T-helper 17 cell (primary cell): Measurements from ENCODE around the gene CSF1. TPM values are rescaled to one million over a fixed set of nuclear protein-coding genes. Genes with fewer than 3 reads are reported as not detected.

Experiments
- ATAC-seq: fragments of 150-1000 bp; cut with Tn5 transposase; 2 replicates; pipeline ENCODE4 v1.10.0; 2021; ENCODE audit warnings: mild to moderate bottlenecking, moderate library complexity
- DNase-seq, 3 donors: peaks; one replicate each; pipeline versions ENCODE4 v3.0.0 to v3.0.0-alpha.2; 2020 to 2021
- H3K9me3 ChIP-seq: one replicate; pipeline ENCODE4 v1.7.0; 2013; ENCODE audit warnings: low read length, mild to moderate bottlenecking; ENCODE audit not compliant: control insufficient read depth, poor library complexity, severe bottlenecking
- H3K27ac Mint-ChIP-seq: one replicate; pipeline ENCODE4 v1.8.0; 2022; ENCODE audit warnings: mild to moderate bottlenecking, moderate library complexity, mixed read lengths
- H3K27me3 Mint-ChIP-seq: one replicate; pipeline ENCODE4 v1.8.0; 2022; ENCODE audit warnings: mixed read lengths
- H3K36me3 Mint-ChIP-seq: one replicate; pipeline ENCODE4 v1.8.0; 2022; ENCODE audit warnings: low read depth, mixed read lengths
- H3K4me1 Mint-ChIP-seq: one replicate; pipeline ENCODE4 v1.8.0; 2022; ENCODE audit warnings: mild to moderate bottlenecking, mixed read lengths
- H3K4me3 Mint-ChIP-seq: one replicate; pipeline ENCODE4 v1.8.0; 2022; ENCODE audit warnings: mild to moderate bottlenecking, moderate library complexity, mixed read lengths
- total RNA-seq, 4 donors: library from RNA in 2 of 4; stranded (reverse) in 2 of 4; gene quantifications; one replicate each; pipeline ENCODE4 v1.2.3 and lab custom pipeline; 2022 to 2026

Gene CSF1
- total RNA-seq, 2 donors from 2014 or later = 15.4 to 20.3 TPM

DNA sequence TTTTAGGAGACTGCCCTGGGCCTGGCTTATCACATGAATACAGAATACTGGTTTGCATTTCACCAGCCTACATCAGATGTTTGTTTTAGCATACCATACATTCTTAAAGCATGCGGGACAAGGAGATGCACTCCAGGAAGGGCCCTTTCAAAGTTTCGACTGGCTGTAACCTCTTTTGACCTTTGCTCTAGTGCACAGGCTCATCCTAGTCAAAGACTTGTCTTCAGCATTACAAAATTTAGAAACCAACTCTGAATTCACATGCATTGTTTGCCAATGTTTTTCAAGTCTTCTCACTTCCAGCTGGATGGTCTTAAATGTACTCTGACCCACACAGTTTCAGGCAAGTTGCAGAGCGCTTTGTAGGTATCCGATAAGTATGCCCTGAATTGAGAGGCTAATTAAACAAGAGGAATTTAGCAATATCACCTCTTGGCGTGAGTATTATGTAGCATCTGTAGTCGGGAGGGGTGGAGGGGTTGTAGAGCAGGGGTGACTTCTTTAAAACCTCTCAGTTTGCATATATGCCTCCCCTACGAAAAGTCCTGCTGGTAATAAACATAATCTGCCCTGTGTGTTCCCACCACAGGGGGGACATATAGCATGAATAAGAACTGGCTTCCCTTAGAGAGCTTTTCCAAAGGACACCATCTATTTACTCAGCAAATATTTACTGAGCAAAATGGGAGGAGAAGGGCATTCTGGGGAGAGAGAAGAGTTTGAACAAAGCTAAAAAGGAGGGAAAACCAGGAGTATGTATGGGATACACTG is 49.5 kb downstream of the CSF1 start:
- H3K4me1 Mint-ChIP-seq = peaks cover 4% of the 10 kb centered on the region
- ATAC-seq = no peak

DNA sequence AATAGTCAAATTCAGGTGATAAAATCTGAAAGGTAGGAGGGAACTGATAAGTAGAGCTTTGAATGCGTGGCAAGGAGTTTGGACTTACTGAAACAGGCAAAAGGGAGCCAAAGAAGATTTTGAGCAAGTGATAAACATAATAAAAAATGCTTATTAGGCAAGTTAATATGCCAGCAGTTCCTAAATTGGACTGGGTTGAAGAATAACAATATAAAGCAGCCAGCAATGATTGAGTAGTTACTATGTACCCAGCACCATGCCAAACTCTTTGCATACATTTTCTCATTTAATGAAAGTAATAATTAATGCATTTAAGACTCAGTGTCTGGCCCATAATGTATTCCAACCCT is 50.1 kb downstream of the CSF1 start:
- ATAC-seq = no peak
- H3K27me3 Mint-ChIP-seq = peaks cover 32% of the 10 kb centered on the region
- peaks cover 3% of the 10 kb centered on the region for H3K36me3 Mint-ChIP-seq
- peaks cover 4% of the 10 kb centered on the region for H3K4me1 Mint-ChIP-seq
- no peak for DNase-seq
- no peak overlapping the region for H3K4me3 Mint-ChIP-seq
- H3K9me3 ChIP-seq = no peaks in the 10 kb centered on the region
- H3K27ac Mint-ChIP-seq = peak overlapping the region; percentile 39

More for the DNA sequence above, 49.5 kb downstream of the CSF1 start:
- no peak overlapping the region for H3K4me3 Mint-ChIP-seq
- H3K36me3 Mint-ChIP-seq = peaks cover 3% of the 10 kb centered on the region
- H3K9me3 ChIP-seq = no peaks in the 10 kb centered on the region
- peak overlapping the region; percentile 39 for H3K27ac Mint-ChIP-seq
- DNase-seq = no peak
- H3K27me3 Mint-ChIP-seq = peaks cover 32% of the 10 kb centered on the region

DNA sequence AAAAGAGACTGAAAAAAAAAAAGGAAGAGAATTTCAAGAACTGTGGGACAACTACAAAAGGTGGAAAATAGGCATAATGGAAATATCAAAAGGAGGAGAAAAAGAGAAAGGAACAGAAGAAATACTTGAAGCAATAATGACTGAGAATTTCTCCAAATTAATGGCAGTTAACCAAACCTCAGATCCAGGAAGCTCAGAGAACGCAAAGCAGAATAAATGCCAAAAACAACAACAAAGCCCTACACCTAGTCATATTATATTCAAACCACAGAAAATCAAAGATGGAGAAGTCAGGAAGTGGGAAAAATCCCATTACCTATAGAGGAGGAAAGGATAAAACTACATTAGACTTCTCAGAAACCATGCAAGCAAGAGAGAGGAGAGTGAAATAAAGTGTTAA is 53.2 kb downstream of the CSF1 start:
- no peak overlapping the region for H3K27ac Mint-ChIP-seq
- no peak overlapping the region for H3K4me3 Mint-ChIP-seq
- no peak for ATAC-seq
- H3K9me3 ChIP-seq = no peaks in the 10 kb centered on the region
- peaks cover 3% of the 10 kb centered on the region for H3K36me3 Mint-ChIP-seq
- DNase-seq = no peak
- H3K27me3 Mint-ChIP-seq = peaks cover 10% of the 10 kb centered on the region
- H3K4me1 Mint-ChIP-seq = peaks cover 3% of the 10 kb centered on the region

DNA sequence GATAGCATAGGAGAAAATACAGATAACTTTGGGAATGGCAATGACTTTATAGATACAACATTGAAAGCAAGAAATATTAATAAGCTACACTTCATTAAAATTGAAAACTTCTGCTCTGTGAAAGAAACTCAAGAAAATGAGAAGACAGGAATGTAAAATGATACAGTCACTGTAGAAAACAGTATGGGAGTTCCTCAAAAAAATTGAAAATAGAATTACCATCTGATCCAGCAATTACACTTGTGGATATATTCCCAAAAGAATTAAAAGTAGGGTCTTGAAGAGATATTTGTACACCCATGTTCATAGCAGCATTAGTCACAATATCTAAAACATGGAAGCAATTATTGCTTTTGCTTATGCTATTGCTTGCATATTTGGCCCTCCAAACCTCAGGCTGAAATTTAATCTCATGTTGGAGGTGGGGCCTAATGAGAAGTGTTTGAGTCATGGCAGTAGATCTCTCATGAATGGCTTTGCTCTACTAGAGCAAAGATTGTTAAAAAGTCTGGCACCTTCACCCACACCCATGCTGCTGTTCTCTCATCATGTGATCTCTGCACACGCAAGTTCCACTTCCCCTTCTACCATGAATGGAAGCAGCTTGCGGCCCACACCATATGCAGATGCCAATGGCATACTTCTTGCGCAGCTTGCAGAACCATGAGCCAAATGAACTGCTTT is 58.6 kb downstream of the CSF1 start:
- no peak overlapping the region for H3K27ac Mint-ChIP-seq
- no peak overlapping the region for H3K4me3 Mint-ChIP-seq
- H3K36me3 Mint-ChIP-seq = no peaks in the 10 kb centered on the region
- no peaks in the 10 kb centered on the region for H3K4me1 Mint-ChIP-seq
- DNase-seq = no peak
- no peaks in the 10 kb centered on the region for H3K27me3 Mint-ChIP-seq
- H3K9me3 ChIP-seq = no peaks in the 10 kb centered on the region
- ATAC-seq = no peak

DNA sequence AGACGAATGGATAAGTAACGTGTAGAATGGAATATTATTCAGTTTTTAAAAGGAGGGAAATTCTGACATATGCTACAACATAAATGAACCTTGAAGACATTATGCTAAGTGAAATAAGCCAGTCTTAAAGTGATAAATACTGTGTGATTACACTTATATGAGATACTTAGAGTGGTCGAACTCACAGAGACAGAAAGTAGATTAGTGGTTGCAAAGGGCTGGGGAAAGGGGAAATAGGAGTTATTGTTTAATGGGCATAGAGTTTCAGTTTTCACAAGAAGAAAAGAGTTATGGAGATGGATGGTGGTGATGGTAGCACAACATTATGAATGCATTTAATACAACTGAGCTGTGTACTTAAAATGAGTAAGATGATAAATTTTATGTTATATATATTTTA is 59.3 kb downstream of the CSF1 start:
- ATAC-seq (no peak), DNase-seq (no peak)
- no peaks in the 10 kb centered on the region for H3K9me3 ChIP-seq
- no peak overlapping the region for H3K27ac Mint-ChIP-seq
- H3K4me3 Mint-ChIP-seq = peak overlapping the region; percentile 31
- no peaks in the 10 kb centered on the region for H3K36me3 Mint-ChIP-seq
- no peaks in the 10 kb centered on the region for H3K27me3 Mint-ChIP-seq
- no peaks in the 10 kb centered on the region for H3K4me1 Mint-ChIP-seq

DNA sequence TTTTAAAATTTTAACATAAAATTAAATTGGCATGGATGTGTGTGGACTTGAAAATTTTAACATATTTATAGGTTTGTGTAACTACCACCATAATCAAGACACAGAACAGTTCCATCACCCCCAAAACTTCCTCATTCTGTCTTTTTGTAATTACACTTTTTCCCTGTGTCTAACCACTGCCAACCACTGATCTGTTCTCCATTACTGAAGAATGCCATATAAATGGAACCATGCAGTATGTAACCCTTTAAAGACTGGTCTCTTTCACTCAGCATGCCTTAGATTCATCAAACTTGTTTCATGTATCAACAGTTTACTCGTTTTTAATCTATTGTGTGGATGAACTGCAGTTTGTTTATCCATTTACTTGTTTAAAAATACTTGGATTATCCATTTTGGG is 60.9 kb downstream of the CSF1 start:
- Mint-ChIP-seq H3K4me1 (no peaks in the 10 kb centered on the region), H3K27ac (no peak overlapping the region), H3K36me3 (no peaks in the 10 kb centered on the region), H3K4me3 (no peak overlapping the region), H3K27me3 (peaks cover 8% of the 10 kb centered on the region)
- ATAC-seq = no peak
- H3K9me3 ChIP-seq = no peaks in the 10 kb centered on the region
- no peak for DNase-seq

DNA sequence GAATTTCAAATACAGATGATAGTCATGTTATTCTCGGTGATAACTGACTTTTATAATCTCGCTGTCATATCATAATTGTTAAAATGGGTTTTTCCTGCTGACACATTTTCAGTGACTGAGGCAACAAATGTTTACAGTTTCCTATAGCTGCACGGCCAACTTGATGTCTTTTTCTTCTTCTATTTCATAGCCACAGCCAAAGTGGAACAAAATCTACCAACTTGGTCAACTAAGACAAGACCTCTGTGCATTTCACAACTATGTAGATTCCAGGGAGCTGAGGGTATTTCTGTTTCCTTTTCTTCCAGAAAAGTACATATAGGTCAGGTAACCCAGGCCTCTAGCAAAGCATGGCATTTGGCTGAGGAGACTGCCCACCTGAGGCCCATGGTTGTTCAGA is 63.5 kb downstream of the CSF1 start:
- H3K36me3 Mint-ChIP-seq = peaks cover 5% of the 10 kb centered on the region
- no peak for DNase-seq
- no peak overlapping the region for H3K27ac Mint-ChIP-seq
- no peak overlapping the region for H3K4me3 Mint-ChIP-seq
- no peaks in the 10 kb centered on the region for H3K4me1 Mint-ChIP-seq
- peaks cover 29% of the 10 kb centered on the region for H3K27me3 Mint-ChIP-seq
- no peak for ATAC-seq
- no peaks in the 10 kb centered on the region for H3K9me3 ChIP-seq

DNA sequence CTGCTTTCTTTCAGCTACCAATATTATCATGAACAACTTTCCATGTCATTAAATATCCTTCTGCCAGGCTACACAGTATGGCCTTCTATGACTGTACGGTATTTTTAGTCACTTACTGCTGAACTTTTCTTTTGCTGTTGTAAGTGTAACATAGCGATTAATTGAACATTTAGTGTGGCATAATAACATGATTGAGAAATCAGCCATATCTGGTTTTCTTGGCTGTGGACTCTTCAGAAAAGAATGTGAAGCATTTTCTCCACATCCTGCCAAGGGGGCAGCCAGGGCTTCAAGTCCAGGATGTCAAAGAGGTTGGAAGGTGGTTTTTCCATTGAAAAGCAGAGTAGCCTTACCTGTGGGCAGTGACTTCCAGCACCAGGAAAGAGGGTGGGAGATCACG is 65.1 kb downstream of the CSF1 start:
- ATAC-seq (no peak), DNase-seq (no peak)
- H3K9me3 ChIP-seq = no peaks in the 10 kb centered on the region
- no peak overlapping the region for H3K4me3 Mint-ChIP-seq
- H3K4me1 Mint-ChIP-seq = no peaks in the 10 kb centered on the region
- peaks cover 5% of the 10 kb centered on the region for H3K36me3 Mint-ChIP-seq
- H3K27me3 Mint-ChIP-seq = peaks cover 38% of the 10 kb centered on the region
- no peak overlapping the region for H3K27ac Mint-ChIP-seq

DNA sequence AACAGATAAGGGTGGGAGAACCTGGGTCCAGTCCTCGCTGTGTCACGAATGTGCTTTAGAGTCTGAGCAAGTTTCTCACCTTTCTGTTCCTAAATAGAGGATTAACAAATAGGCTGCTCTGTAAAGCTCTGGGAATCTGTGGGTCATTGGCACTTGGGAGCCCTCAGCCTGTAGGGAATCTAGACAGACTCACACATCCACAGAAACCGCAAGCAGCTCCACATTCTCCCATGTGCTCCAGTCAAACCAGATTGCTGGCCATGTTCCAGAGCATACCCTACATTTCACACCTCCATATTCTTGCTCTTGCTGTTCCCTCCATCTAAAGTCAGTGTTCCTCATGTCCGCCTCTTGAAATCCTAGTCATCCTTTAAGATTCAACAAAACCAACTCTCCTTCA is 66.1 kb downstream of the CSF1 start:
- ATAC-seq (no peak), DNase-seq (no peak)
- Mint-ChIP-seq H3K27me3 (peaks cover 38% of the 10 kb centered on the region), H3K4me3 (no peak overlapping the region), H3K4me1 (no peaks in the 10 kb centered on the region), H3K36me3 (peaks cover 5% of the 10 kb centered on the region), H3K27ac (no peak overlapping the region)
- no peaks in the 10 kb centered on the region for H3K9me3 ChIP-seq

DNA sequence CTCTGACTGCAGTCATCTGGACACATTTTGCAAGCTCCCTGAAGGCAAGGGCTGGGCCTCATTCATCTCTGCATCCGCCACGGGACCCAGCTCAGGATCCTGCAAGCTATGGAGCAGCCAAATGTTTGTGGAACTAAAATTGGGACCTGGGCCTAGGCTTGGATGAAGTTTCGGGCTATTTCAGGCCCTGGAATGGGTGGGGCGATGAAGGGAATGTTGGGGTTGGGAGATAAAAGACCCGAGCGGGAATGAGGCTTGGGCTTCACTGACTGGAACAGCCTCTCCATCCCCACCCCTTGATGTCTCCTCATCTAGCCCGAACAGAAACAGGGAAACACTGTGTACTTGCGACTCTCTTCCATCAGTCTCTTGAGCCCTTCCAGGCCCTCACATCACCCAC is 66.6 kb downstream of the CSF1 start:
- H3K27me3 Mint-ChIP-seq = peaks cover 38% of the 10 kb centered on the region
- no peak for ATAC-seq
- no peaks in the 10 kb centered on the region for H3K9me3 ChIP-seq
- H3K4me3 Mint-ChIP-seq = no peak overlapping the region
- peaks cover 5% of the 10 kb centered on the region for H3K36me3 Mint-ChIP-seq
- no peak overlapping the region for H3K27ac Mint-ChIP-seq
- no peaks in the 10 kb centered on the region for H3K4me1 Mint-ChIP-seq
- no peak for DNase-seq

DNA sequence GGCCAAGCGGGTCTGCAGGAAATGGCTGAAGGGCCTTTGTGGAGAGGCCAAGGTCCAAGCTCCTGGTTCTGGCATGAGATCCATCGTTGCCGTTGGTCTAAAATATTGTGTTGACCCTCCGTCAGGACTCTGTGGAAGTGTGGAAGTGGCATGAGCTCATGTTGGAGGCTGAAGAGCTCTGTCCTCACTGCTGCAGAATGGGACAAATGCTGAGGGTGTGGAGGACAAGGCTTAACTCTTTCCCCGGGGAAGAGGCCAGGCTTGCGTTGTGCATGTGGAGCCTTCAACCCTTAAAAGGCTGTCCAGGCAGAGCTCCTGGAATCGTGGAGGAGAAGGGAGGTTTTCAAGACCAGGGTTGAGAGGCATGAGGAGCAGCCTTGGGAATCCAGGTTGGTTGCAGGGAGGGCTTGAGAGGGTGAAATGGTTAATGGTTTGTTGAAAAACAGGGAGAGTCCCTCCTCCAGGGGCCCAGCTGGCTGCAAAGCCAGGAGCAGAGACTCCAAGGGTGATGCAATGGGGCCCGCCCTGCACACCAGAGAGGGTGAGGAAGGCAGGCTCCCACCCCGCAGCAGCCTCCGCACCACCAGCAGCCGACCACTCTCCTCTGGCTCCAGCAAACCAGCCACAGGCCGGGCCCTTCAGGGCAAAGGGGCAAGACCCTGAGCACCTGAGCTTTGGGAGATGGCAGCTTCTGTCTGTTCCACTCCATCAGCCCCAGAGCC is 67.2 kb downstream of the CSF1 start:
- no peaks in the 10 kb centered on the region for H3K9me3 ChIP-seq
- H3K36me3 Mint-ChIP-seq = peaks cover 5% of the 10 kb centered on the region
- no peak overlapping the region for H3K27ac Mint-ChIP-seq
- ATAC-seq (no peak), DNase-seq (no peak)
- H3K4me1 Mint-ChIP-seq = no peaks in the 10 kb centered on the region
- peaks cover 38% of the 10 kb centered on the region for H3K27me3 Mint-ChIP-seq
- H3K4me3 Mint-ChIP-seq = no peak overlapping the region

DNA sequence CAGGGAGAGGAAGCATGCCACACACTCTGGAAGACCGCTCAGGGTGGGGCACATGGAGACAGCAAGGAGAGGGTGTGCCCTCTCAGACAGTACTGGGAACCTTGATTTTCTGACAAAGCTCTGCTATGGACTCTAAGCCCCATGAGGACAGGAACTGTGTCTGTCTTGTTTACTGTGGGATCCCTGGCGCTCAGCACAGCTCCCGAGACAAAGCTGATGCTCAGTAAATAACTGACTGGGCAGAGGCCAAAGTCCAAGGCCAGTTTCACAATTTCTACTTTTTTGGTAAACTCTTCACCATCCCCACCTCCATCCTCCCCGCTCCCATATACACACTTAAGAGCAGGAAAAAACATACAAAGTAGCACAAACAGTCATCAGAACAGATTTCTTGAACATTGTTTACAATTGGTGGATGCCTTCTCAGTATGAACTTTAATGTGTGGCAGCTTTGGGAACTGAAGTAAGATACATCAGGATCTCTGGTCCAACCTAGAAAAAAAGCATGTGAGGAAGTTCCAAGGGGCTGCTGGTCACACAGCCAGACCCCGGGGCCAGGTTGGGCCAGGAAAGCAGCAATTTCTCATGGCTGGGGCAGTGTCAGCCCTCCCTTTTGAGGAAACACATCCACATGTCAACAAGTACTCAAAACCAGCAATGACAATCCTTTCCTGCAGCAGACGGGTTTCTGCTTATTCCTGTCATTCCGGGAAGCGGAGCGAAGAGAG is 68.3 kb downstream of the CSF1 start:
- no peak overlapping the region for H3K27ac Mint-ChIP-seq
- H3K4me3 Mint-ChIP-seq = no peak overlapping the region
- H3K4me1 Mint-ChIP-seq = peaks cover 3% of the 10 kb centered on the region
- ATAC-seq = no peak
- peaks cover 5% of the 10 kb centered on the region for H3K36me3 Mint-ChIP-seq
- no peak for DNase-seq
- no peaks in the 10 kb centered on the region for H3K9me3 ChIP-seq
- H3K27me3 Mint-ChIP-seq = peaks cover 38% of the 10 kb centered on the region

DNA sequence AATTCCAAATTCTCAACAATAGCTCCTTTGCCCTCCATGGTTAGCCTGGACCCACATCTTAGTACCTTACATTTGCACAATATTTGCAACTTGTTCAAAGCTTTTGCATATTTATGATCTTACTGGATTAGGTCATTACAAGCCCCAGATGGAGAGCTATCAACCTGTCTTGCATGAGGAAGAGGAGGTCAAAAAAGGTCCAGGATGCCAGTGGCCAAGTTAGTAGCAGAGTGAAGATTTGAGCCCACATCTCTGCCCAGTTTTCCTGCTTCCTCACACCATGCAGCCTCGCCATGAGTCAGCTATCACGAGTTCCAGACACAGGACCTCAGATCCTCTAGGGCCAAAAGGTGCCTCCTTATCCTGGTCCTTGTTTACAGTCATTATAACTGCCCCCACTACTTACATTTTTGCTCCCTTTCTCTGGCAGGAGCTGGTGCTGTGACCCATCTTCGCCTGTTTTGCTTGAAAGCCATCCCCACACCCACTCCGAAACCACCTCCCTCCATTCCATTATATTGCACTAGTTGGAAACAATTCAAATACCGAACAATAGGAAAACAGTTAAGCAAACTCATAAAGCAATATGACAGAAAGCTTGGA is 68.9 kb downstream of the CSF1 start:
- DNase-seq (no peak), ATAC-seq (no peak)
- Mint-ChIP-seq H3K27me3 (peaks cover 38% of the 10 kb centered on the region), H3K4me3 (no peak overlapping the region), H3K27ac (no peak overlapping the region), H3K36me3 (peaks cover 5% of the 10 kb centered on the region), H3K4me1 (peaks cover 6% of the 10 kb centered on the region)
- H3K9me3 ChIP-seq = no peaks in the 10 kb centered on the region
